ENCODE measurements around the gene TXNL4B.
"Not testable (repeated sequence)": the region's sequence is repeated elsewhere in the genome, so short reads cannot be mapped to it uniquely, and the experiment has no call there.

TXNL4B gene

GRCh38 chr16:72072514-72073342 lies 20.7 kb downstream of the TXNL4B start:
- no peak for DNase-seq

GRCh38 chr16:72068930-72069329 lies 24.5 kb downstream of the TXNL4B start:
- no peak for DNase-seq

- DNase-seq: no peak
Measured at GRCh38 chr16:72066747-72067146, 26.7 kb downstream of the TXNL4B start.

- DNase-seq: no peak
Measured at GRCh38 chr16:72064361-72064894, 29.0 kb downstream of the TXNL4B start.

- no peak for DNase-seq
Measured at GRCh38 chr16:72061564-72061963, 31.9 kb downstream of the TXNL4B start.

GRCh38 chr16:72060405-72060804 lies 33.0 kb downstream of the TXNL4B start:
- DNase-seq: no peak

- DNase-seq: not testable (repeated sequence)
Measured at GRCh38 chr16:72059060-72059459, 34.4 kb downstream of the TXNL4B start.

- DNase-seq: not testable (repeated sequence)
Measured at GRCh38 chr16:72057313-72057712, 36.1 kb downstream of the TXNL4B start.

- DNase-seq: no peak
Measured at GRCh38 chr16:72055911-72056310, 37.5 kb downstream of the TXNL4B start.

GRCh38 chr16:72054254-72054847 lies 39.1 kb downstream of the TXNL4B start, which contains the start of gene HP:
HP (plus strand) TSS chr16:72054505; CDS start chr16:72054653, 148 bp downstream.
- DNase-seq: not testable (repeated sequence)

- DNase-seq: no peak
Measured at GRCh38 chr16:72051818-72052217, 41.6 kb downstream of the TXNL4B start.

- DNase-seq: no peak
Measured at GRCh38 chr16:72050769-72051464, 42.5 kb downstream of the TXNL4B start.

- DNase-seq: no peak
Measured at GRCh38 chr16:72049110-72049509, 44.3 kb downstream of the TXNL4B start.

GRCh38 chr16:72044825-72045359 lies 48.5 kb downstream of the TXNL4B start:
- no peak for DNase-seq

- no peak for DNase-seq
Measured at GRCh38 chr16:72044296-72044695, 49.1 kb downstream of the TXNL4B start.

- no peak for DNase-seq
Measured at GRCh38 chr16:72043539-72043938, 49.9 kb downstream of the TXNL4B start.

GRCh38 chr16:72043058-72043457 lies 50.4 kb downstream of the TXNL4B start:
- DNase-seq: no peak

- DNase-seq: no peak
Measured at GRCh38 chr16:72042157-72042660, 51.2 kb downstream of the TXNL4B start.

GRCh38 chr16:72036098-72036497 lies 57.3 kb downstream of the TXNL4B start:
- no peak for DNase-seq

Data from activated CD4-positive, alpha-beta T cell treated with anti-CD3 and anti-CD28 coated beads, Interleukin-2, amount 50 U/mL, for 1 hour (primary cell).